AG09309 (cell line): ENCODE measurements around the gene HS3ST2.

Experiments used
- DNase-seq: peaks from one replicate; pipeline ENCODE4 v3.0.0-alpha.2; 2010; ENCODE audit warnings: low read depth
- H3K4me3 ChIP-seq: 2 replicates; pipeline ENCODE4 v1.5.1; 2011; ENCODE audit warnings: mild to moderate bottlenecking, low read depth, low read length, moderate library complexity; ENCODE audit not compliant: control insufficient read depth
- CTCF ChIP-seq: IDR thresholded peaks from 2 replicates; pipeline ENCODE4 v1.5.1; 2011; ENCODE audit warnings: mild to moderate bottlenecking, low read depth, low read length, inconsistent platforms; ENCODE audit not compliant: insufficient read depth, control insufficient read depth; ENCODE audit errors: missing control alignments

HS3ST2 gene

GRCh38 chr16:22813948-22814710 lies at the start of gene HS3ST2:
HS3ST2 (plus strand) TSS chr16:22814162; CDS start chr16:22814611, 449 bp downstream.
- TF ChIP-seq CTCF: no peak
- H3K4me3 ChIP-seq: peak within 1 kb of the TSS; percentile 24
- no peak for DNase-seq

GRCh38 chr16:22764662-22765327 lies 49.2 kb upstream of the HS3ST2 start:
- no peak overlapping the region for H3K4me3 ChIP-seq
- DNase-seq: no peak
- no peak for TF ChIP-seq CTCF

DNA sequence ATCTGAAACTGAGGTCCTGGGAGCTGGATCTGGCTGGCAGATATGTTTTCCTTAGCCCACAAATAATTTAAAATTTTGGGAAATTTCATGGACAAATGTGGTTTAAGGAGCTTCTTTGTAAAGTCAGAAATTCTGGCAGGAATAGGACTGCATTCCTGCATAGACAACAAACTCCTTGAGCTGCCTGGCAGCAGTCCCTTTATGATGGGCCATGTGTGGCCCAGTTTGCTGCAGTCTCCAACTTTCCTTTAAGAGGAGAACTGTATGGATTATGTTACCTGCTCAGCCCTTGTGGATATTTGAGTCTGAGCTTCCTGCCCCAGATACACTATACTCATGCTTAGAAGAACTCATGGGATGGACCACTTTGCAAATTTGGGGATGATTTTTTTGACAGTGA lies 48.5 kb upstream of the HS3ST2 start:
- DNase-seq: no peak
- no peak overlapping the region for H3K4me3 ChIP-seq
- no peak for TF ChIP-seq CTCF

GRCh38 chr16:22770866-22771265 lies 43.1 kb upstream of the HS3ST2 start:
- H3K4me3 ChIP-seq: no peak overlapping the region
- DNase-seq: no peak
- no peak for TF ChIP-seq CTCF

GRCh38 chr16:22771551-22771950 lies 42.4 kb upstream of the HS3ST2 start:
- DNase-seq: no peak
- no peak for TF ChIP-seq CTCF
- no peak overlapping the region for H3K4me3 ChIP-seq

DNA sequence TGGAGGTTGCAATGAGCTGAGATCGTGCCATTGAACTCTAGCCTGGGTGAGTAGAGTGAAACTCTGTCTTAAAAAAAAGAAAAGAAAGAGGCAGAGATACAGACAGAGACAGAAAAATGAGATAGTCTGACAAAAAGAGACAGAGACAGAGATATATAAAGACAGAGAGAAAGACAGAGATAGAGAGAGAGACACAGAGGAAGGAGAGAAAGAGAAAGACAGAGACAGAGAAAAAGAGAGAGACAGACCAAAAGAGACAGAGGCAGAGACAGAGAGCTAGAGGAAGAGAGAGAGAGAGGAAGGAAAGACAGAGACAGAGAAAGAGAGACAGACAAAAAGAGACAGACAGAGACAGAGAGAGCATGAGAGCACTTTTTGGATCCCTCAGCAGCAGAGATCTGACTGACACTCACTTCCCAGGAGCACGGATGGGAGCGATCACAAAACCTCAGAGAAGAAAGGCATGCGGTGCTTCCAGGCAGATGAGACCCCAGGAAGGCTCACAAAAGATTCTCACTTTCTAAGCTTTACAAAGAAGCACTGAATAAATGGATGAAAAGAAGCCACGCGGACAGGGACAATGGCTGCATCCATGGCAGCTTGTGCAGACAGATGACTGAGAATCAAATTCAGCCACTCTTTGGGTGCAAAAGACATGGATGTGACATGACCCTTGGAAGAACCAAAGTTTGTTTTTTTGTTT lies 38.6 kb upstream of the HS3ST2 start:
- DNase-seq: no peak
- H3K4me3 ChIP-seq: no peak overlapping the region
- TF ChIP-seq CTCF: no peak
